ENCODE data around the gene GLCE. TPM values are rescaled to one million over a fixed set of nuclear protein-coding genes. Genes with fewer than 3 reads are reported as not detected.
A peak's percentile ranks its signal among the peaks of the same experiment; 100 is the strongest.

Gene GLCE
- total RNA-seq, 1 experiment from 2014 or later: 7.5 TPM

- intact Hi-C loops (cut with micrococcal nuclease): no loop called here
- no TSS peak for BruUV-seq (replicated peaks)
- ChIA-PET POLR2A (no interaction called here), CTCF (no interaction called here)
- DNase-seq (ENCODE audit: unreplicated experiment): no peak
- Mint-ChIP-seq H3K4me1 (ENCODE audit: insufficient read depth, unreplicated experiment) (peaks cover 21% of the 10 kb centered on the region), H3K27me3 (ENCODE audit: insufficient read depth, unreplicated experiment) (no peaks in the 10 kb centered on the region), H3K9me3 (ENCODE audit: unreplicated experiment) (no peaks in the 10 kb centered on the region), H3K4me3 (ENCODE audit: unreplicated experiment) (no peak overlapping the region), H3K36me3 (ENCODE audit: insufficient read depth, unreplicated experiment) (no peaks in the 10 kb centered on the region), H3K27ac (ENCODE audit: low read depth, unreplicated experiment) (no peak overlapping the region)
- TF ChIP-seq, protein P1, sequence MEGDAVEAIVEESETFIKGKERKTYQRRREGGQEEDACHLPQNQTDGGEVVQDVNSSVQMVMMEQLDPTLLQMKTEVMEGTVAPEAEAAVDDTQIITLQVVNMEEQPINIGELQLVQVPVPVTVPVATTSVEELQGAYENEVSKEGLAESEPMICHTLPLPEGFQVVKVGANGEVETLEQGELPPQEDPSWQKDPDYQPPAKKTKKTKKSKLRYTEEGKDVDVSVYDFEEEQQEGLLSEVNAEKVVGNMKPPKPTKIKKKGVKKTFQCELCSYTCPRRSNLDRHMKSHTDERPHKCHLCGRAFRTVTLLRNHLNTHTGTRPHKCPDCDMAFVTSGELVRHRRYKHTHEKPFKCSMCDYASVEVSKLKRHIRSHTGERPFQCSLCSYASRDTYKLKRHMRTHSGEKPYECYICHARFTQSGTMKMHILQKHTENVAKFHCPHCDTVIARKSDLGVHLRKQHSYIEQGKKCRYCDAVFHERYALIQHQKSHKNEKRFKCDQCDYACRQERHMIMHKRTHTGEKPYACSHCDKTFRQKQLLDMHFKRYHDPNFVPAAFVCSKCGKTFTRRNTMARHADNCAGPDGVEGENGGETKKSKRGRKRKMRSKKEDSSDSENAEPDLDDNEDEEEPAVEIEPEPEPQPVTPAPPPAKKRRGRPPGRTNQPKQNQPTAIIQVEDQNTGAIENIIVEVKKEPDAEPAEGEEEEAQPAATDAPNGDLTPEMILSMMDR (IDR thresholded peaks at IDR 0.05; ENCODE audit: unreplicated experiment): no peak
Observed at GRCh38 chr15:69154078-69154477, 6.4 kb upstream of the GLCE start.

DNA sequence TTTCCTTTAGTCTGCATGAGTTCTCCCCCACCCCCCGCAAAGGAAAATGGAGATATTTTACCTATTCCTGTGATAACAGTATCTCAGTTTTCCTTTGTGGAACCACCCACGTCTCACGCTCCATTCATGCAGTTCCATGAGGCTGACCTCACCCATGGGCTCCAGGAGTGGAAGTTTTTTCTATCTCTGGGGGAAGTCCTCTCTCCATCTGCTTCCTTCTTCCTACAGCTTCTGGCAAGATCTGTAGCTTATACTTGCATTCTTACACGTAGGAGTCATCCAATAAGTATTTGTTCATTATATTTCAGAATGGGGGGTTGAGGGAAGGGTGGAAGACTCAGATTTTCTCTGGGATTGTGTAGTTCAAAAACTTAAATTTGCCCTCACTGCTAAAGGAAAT is 5.8 kb upstream of the GLCE start:
- Mint-ChIP-seq H3K4me3 (ENCODE audit: unreplicated experiment) (no peak overlapping the region), H3K4me1 (ENCODE audit: insufficient read depth, unreplicated experiment) (peaks cover 27% of the 10 kb centered on the region), H3K9me3 (ENCODE audit: unreplicated experiment) (no peaks in the 10 kb centered on the region), H3K27ac (ENCODE audit: low read depth, unreplicated experiment) (no peak overlapping the region), H3K27me3 (ENCODE audit: insufficient read depth, unreplicated experiment) (no peaks in the 10 kb centered on the region), H3K36me3 (ENCODE audit: insufficient read depth, unreplicated experiment) (no peaks in the 10 kb centered on the region)
- no TSS peak for BruUV-seq (replicated peaks)
- TF ChIP-seq, protein P1 (IDR thresholded peaks at IDR 0.05; ENCODE audit: unreplicated experiment): no peak
- CTCF ChIA-PET: no interaction called here
- intact Hi-C loops (cut with micrococcal nuclease): no loop called here
- POLR2A ChIA-PET: interaction anchor here (0.6 to 0.8 kb wide), 2 partner anchors 60 to 755 kb away, joined by 3 to 4 read pairs; no protein-coding TSS in a partner anchor
- DNase-seq (ENCODE audit: unreplicated experiment): peak; percentile 32

DNA sequence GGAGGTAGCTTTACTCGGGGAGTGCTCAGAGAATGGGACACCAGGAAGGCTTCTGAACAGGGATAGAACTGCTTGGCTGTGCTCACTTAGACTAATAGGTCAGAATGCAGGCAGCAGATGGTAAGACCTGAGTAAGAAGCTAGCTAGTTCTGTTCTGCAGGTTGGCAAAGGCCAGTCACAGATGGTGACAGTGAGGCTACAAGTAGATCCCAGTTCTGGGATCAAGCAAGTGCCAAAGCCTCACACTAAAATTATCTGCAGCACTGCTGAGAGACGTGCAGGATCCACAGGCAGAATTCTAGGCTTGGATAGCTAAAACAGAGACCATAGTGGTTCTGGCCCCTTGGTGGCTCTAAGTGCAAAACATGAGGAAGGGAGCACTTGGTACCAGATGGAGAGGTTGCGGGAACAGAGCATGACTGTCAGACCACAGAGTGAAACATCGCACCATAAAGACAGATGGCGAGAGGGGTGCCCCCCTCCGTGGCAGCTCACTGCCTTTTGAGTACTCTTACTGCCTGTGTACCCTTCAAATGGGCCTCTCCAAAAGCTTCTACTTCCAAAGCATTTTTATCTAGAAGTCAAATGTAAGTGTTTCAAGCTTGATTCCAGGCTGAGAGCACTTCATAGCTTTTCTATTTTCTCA is 3.6 kb upstream of the GLCE start:
- CTCF ChIA-PET: interaction anchor here (0.6 kb wide), 1 partner anchor 139 kb away, joined by 3 read pairs; no protein-coding TSS in a partner anchor
- TF ChIP-seq, protein P1 (IDR thresholded peaks at IDR 0.05; ENCODE audit: unreplicated experiment): no peak
- Mint-ChIP-seq H3K36me3 (ENCODE audit: insufficient read depth, unreplicated experiment) (no peaks in the 10 kb centered on the region), H3K4me1 (ENCODE audit: insufficient read depth, unreplicated experiment) (peaks cover 31% of the 10 kb centered on the region), H3K9me3 (ENCODE audit: unreplicated experiment) (no peaks in the 10 kb centered on the region), H3K4me3 (ENCODE audit: unreplicated experiment) (no peak overlapping the region), H3K27me3 (ENCODE audit: insufficient read depth, unreplicated experiment) (no peaks in the 10 kb centered on the region), H3K27ac (ENCODE audit: low read depth, unreplicated experiment) (no peak overlapping the region)
- intact Hi-C loops (cut with micrococcal nuclease): no loop called here
- no TSS peak for BruUV-seq (replicated peaks)
- POLR2A ChIA-PET: interaction anchor here (0.5 to 1.2 kb wide), 2 partner anchors 9 to 304 kb away, joined by 3 to 4 read pairs; no protein-coding TSS in a partner anchor
- DNase-seq (ENCODE audit: unreplicated experiment): no peak

DNA sequence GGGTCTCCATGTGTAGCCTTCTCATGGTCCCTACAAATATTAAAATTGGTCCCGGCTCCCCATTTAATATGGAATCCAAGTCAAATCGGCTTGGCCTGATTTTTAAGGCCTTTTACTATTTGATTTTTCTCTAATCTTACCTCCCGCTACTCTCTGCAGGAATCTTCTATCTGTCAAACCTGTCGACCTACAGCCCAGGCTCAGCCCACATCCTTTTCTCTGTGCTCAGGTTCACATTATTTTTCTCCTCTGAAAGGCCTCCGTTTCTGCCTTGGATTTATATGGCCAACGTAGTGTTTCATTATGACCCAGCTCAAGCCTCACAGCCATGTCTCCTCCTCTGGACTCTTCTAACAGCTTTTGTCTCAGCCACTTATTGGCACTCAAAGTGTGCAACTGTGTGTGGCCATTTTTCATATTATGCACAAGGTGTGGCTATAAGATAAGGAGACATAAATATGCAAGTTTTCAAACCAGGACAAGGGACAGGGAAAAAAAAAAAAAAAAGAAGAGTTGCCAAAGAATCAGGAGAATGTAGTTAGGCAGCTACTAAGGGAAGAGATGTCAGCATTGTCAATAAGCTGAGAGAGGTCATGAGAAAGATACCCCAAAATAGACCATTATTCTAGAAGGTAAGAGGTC is 2.1 kb upstream of the GLCE start:
- DNase-seq (ENCODE audit: unreplicated experiment): no peak
- H3K4me3 Mint-ChIP-seq (ENCODE audit: unreplicated experiment): no peak overlapping the region
- ChIA-PET POLR2A (interaction anchor here (0.7 to 0.9 kb wide), 2 partner anchors 9 to 84 kb away, joined by 3 read pairs; no protein-coding TSS in a partner anchor), CTCF (interaction anchor here (0.6 to 0.7 kb wide), 2 partner anchors 26 to 43 kb away, joined by 3 to 4 read pairs; no protein-coding TSS in a partner anchor)
- peaks cover 31% of the 10 kb centered on the region for H3K4me1 Mint-ChIP-seq (ENCODE audit: insufficient read depth, unreplicated experiment)
- TF ChIP-seq, protein P1 (IDR thresholded peaks at IDR 0.05; ENCODE audit: unreplicated experiment): no peak
- BruUV-seq (replicated peaks): no TSS peak
- no peaks in the 10 kb centered on the region for H3K27me3 Mint-ChIP-seq (ENCODE audit: insufficient read depth, unreplicated experiment)
- intact Hi-C loops (cut with micrococcal nuclease): no loop called here
- H3K27ac Mint-ChIP-seq (ENCODE audit: low read depth, unreplicated experiment): no peak overlapping the region
- H3K36me3 Mint-ChIP-seq (ENCODE audit: insufficient read depth, unreplicated experiment): no peaks in the 10 kb centered on the region
- H3K9me3 Mint-ChIP-seq (ENCODE audit: unreplicated experiment): no peaks in the 10 kb centered on the region

Data from MCF 10A (cell line).